H1 (cell line): Measurements from ENCODE around the gene NUCB1. TPM values are rescaled to one million over a fixed set of nuclear protein-coding genes. Genes with fewer than 3 reads are reported as not detected.

Source experiments
- CBX5 ChIP-seq: fragments of 300-800, 300-1000 bp; sonication (generic); IDR thresholded peaks from 2 replicates; pipeline ENCODE4 v1.7.1; 2016; ENCODE audit warnings: antibody characterized with exemption, low read length, low read depth
- CHD2 ChIP-seq: IDR thresholded peaks from 2 replicates; pipeline ENCODE4 v1.6.1; 2012; ENCODE audit warnings: low read length, improper control_type of control experiment
- EZH2 ChIP-seq: fragments of 200-600 bp; sonication (generic); IDR thresholded peaks from 2 replicates; pipeline ENCODE4 v1.7.1; 2012; ENCODE audit warnings: low read depth, mild to moderate bottlenecking, moderate library complexity, low read length, inconsistent platforms; ENCODE audit not compliant: severe bottlenecking
- JUND ChIP-seq: IDR thresholded peaks from 2 replicates; pipeline ENCODE4 v1.6.1; 2011; ENCODE audit warnings: mild to moderate bottlenecking, improper control_type of control experiment, low read length
- SP1 ChIP-seq: IDR thresholded peaks from 2 replicates; pipeline ENCODE4 v1.6.1; 2011; ENCODE audit warnings: low read depth, low read length
- USF2 ChIP-seq: IDR thresholded peaks from 2 replicates; pipeline ENCODE4 v1.6.1; 2011; ENCODE audit warnings: low read length, improper control_type of control experiment
- polyA plus RNA-seq, 7 experiments: library from polyadenylated mRNA; depleted of rRNA in 3 of 7; stranded (reverse) in 5 of 7; unstranded in 2 of 7; fragments of >200 nt in 5 of 7; fragments of 200-250 nt in 2 of 7; gene quantifications; 1 replicate in 5 of 7; 2 replicates in 1 of 7; 4 replicates in 1 of 7; pipeline versions ENCODE4 v1.2.1 to v1.2.3, GENCODE V29; 2011 to 2013; ENCODE audit warnings: missing spikeins in 2 of 7, mixed read lengths in 2 of 7
- total RNA-seq: library from RNA; stranded (reverse); fragmentation: NEBNext Ultra II Directional; extraction: Animal tissue kit (Norgen Biotek cat#: 25700); gene quantifications from 2 replicates; pipeline ENCODE4 v1.2.1, GENCODE V29; 2021

Gene NUCB1
- total and polyA plus RNA-seq, 2 of the 8 experiments (the other 6 are each of a cell fraction or from before 2014, with no cell fraction given) = 111 to 121 TPM

GRCh38 chr19:48943081-48943480, 43.0 kb downstream of the NUCB1 start (continued):
- no peak for TF ChIP-seq SP1
- TF ChIP-seq CBX5 = no peak
- TF ChIP-seq EZH2 = no peak
- TF ChIP-seq USF2 = no peak
- TF ChIP-seq JUND = no peak
- no peak for TF ChIP-seq CHD2
- TF ChIP-seq, all 59 proteins: peak for 0
